Lower lobe of right lung (tissue), 2 donors: ENCODE results near the gene SLC6A7. TPM values are rescaled to one million over a fixed set of nuclear protein-coding genes. Genes with fewer than 3 reads are reported as not detected.

Source experiments
- ATAC-seq, 2 donors: fragments of 200-7000 bp; cut with Tn5 transposase; one replicate each; pipeline ENCODE4 v1.9.1; 2020 to 2022; ENCODE audit warnings: mild to moderate bottlenecking in 2 of 2, moderate library complexity in 2 of 2
- DNase-seq: peaks from one replicate; pipeline ENCODE4 v3.0.0-alpha.2; 2020
- H3K27ac ChIP-seq: fragments of 200-600 bp; one replicate; pipeline ENCODE4 v1.8.0; 2022
- H3K27me3 ChIP-seq: fragments of 200-600 bp; one replicate; pipeline ENCODE4 v1.8.0; 2022; ENCODE audit warnings: low read depth
- H3K36me3 ChIP-seq: fragments of 200-600 bp; one replicate; pipeline ENCODE4 v1.8.0; 2022; ENCODE audit warnings: mild to moderate bottlenecking
- H3K4me1 ChIP-seq: fragments of 200-600 bp; one replicate; pipeline ENCODE4 v1.8.0; 2022
- H3K4me3 ChIP-seq: fragments of 200-600 bp; one replicate; pipeline ENCODE4 v1.8.0; 2022; ENCODE audit warnings: mild to moderate bottlenecking
- H3K9me3 ChIP-seq: fragments of 200-600 bp; one replicate; pipeline ENCODE4 v1.8.0; 2022
- intact Hi-C: fragments of 100-400 bp; cut with DNase I; formaldehyde crosslinking; loops from one replicate; pipeline ENCODE4 v1.11.0; 2022
- total RNA-seq: library from RNA; stranded (reverse); fragmentation: NEBNext Ultra II Directional; extraction: Animal tissue kit (Norgen Biotek cat#: 25700); gene quantifications from one replicate; pipeline ENCODE4 v1.2.1, GENCODE V29; 2021
- TF ChIP-seq, protein P1 (sequence below): fragments of 200-600 bp; IDR thresholded peaks from one replicate; pipeline ENCODE4 v1.8.0; 2022; ENCODE audit warnings: antibody characterized with exemption, mild to moderate bottlenecking
- donor health status: DM: no; HTN: yes; CAD: no; lungs with severe emphysema.

The SLC6A7 gene
- total RNA-seq, 1 donor from 2014 or later: not detected

DNA sequence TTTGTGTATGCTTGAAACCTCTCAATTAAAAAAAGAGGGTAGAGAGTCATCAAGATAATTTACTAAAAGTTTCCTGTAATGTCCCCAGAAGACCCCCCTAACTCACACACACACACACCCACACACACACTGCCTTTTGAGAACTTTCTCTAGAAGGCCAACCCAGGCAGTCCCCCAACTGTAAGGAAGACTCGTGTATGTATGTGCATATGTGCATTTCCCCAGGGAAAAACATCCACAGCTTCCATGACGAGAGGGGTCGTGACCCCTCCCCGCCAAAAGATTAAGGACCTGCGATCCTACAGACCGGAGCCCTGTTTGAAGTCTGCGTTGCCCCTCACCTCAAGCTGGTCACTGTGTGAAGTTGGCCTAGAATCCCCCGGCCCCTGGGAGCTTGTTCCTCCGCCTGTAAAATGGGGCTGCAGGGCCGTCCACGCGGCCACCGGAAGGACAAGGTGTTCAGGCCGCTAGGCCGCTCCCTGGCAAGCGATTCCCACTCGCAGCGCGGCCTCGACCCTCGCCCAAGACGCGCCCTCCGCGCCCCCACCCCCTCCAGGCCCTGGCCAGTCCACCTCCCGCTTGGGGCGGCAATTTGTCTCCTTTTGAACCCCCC lies 23.7 kb upstream of the SLC6A7 start:
- Histone ChIP-seq H3K4me3 (no peak overlapping the region), H3K4me1 (peaks cover 19% of the 10 kb centered on the region), H3K9me3 (no peaks in the 10 kb centered on the region), H3K36me3 (no peaks in the 10 kb centered on the region), H3K27ac (no peak overlapping the region), H3K27me3 (peaks cover 23% of the 10 kb centered on the region)
- intact Hi-C loops: no loop called here
- DNase-seq (no peak), ATAC-seq (no peak)
- TF ChIP-seq, protein P1, sequence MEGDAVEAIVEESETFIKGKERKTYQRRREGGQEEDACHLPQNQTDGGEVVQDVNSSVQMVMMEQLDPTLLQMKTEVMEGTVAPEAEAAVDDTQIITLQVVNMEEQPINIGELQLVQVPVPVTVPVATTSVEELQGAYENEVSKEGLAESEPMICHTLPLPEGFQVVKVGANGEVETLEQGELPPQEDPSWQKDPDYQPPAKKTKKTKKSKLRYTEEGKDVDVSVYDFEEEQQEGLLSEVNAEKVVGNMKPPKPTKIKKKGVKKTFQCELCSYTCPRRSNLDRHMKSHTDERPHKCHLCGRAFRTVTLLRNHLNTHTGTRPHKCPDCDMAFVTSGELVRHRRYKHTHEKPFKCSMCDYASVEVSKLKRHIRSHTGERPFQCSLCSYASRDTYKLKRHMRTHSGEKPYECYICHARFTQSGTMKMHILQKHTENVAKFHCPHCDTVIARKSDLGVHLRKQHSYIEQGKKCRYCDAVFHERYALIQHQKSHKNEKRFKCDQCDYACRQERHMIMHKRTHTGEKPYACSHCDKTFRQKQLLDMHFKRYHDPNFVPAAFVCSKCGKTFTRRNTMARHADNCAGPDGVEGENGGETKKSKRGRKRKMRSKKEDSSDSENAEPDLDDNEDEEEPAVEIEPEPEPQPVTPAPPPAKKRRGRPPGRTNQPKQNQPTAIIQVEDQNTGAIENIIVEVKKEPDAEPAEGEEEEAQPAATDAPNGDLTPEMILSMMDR: no peak

- H3K4me3 ChIP-seq: no peak within 1 kb of the TSS
- peaks cover 19% of the 10 kb centered on the region for H3K4me1 ChIP-seq
- DNase-seq (no peak), ATAC-seq (no peak)
- no peaks in the 10 kb centered on the region for H3K36me3 ChIP-seq
- H3K27ac ChIP-seq: no peak within 1 kb of the TSS
- TF ChIP-seq, protein P1: no peak
- intact Hi-C loops: no loop called here
- H3K9me3 ChIP-seq: no peaks in the 10 kb centered on the region
- peaks cover 23% of the 10 kb centered on the region for H3K27me3 ChIP-seq
These were observed 23.0 kb upstream of the SLC6A7 start, which contains the start of gene CDX1 for GRCh38 chr5:150166650-150167511. Gene CDX1, plus strand, starts transcription at chr5:150166778. Its CDS starts 99 bp downstream, at chr5:150166877.

DNA sequence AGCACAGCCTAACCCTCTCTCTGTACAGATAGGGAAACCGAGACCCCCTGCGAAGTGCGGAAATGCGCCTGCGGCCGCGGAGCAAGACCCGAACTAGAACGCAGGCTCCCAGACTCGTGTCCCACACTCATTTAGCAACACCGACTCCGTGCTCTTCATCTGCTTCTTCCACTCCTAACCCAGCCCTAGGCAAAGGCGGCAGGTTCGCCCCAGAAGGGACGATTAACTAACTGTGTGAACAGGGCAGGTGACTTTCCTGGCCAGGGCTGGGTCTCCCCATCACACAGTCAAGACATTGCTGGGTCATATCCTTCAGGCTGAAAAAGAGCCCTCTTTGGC lies 22.4 kb upstream of the SLC6A7 start:
- intact Hi-C loops: no loop called here

DNA sequence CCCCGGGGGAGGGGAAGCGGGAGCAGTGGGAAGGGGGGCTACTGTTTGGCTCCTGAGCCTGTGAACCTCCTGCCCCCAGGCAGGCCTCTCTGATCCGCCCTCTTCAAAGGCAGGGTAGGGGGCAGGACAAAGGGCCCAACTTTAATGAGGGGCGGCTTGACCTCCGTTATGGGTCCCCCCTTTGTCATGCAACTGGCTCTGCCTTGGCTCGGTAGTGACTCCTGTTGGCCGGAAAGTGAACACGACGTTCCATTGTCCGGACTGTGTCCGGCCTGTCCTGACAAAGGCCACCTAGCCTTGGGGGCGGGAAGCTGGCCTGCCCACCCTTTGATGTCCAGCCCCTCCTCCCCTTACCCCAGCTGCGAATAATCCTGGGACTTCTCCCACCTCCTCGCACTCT lies 22.0 kb upstream of the SLC6A7 start:
- intact Hi-C loops: no loop called here
- ATAC-seq (no peak), DNase-seq (no peak)
- no peak overlapping the region for H3K27ac ChIP-seq
- H3K36me3 ChIP-seq: no peaks in the 10 kb centered on the region
- H3K4me3 ChIP-seq: no peak overlapping the region
- TF ChIP-seq, protein P1: no peak
- peaks cover 18% of the 10 kb centered on the region for H3K4me1 ChIP-seq
- no peaks in the 10 kb centered on the region for H3K9me3 ChIP-seq
- H3K27me3 ChIP-seq: peaks cover 23% of the 10 kb centered on the region

More for the DNA sequence above, 22.4 kb upstream of the SLC6A7 start:
- peaks cover 23% of the 10 kb centered on the region for H3K27me3 ChIP-seq
- H3K9me3 ChIP-seq: no peaks in the 10 kb centered on the region
- ATAC-seq (no peak), DNase-seq (no peak)
- H3K36me3 ChIP-seq: no peaks in the 10 kb centered on the region
- H3K4me3 ChIP-seq: no peak overlapping the region
- H3K27ac ChIP-seq: no peak overlapping the region
- H3K4me1 ChIP-seq: peaks cover 19% of the 10 kb centered on the region
- TF ChIP-seq, protein P1: no peak

GRCh38 chr5:150168864-150169263 lies 21.0 kb upstream of the SLC6A7 start:
- TF ChIP-seq, protein P1: no peak
- no peaks in the 10 kb centered on the region for H3K9me3 ChIP-seq
- DNase-seq (no peak), ATAC-seq (no peak)
- peaks cover 8% of the 10 kb centered on the region for H3K4me1 ChIP-seq
- no peaks in the 10 kb centered on the region for H3K36me3 ChIP-seq
- no peak overlapping the region for H3K4me3 ChIP-seq
- intact Hi-C loops: no loop called here
- H3K27me3 ChIP-seq: peaks cover 23% of the 10 kb centered on the region
- no peak overlapping the region for H3K27ac ChIP-seq
